ENCODE results near the gene FBRSL1. TPM values are rescaled to one million over a fixed set of nuclear protein-coding genes. Genes with fewer than 3 reads are reported as not detected.

The FBRSL1 gene
- total and polyA plus RNA-seq, 10 donors = 14.3 to 161 (median 49.8) TPM

DNA sequence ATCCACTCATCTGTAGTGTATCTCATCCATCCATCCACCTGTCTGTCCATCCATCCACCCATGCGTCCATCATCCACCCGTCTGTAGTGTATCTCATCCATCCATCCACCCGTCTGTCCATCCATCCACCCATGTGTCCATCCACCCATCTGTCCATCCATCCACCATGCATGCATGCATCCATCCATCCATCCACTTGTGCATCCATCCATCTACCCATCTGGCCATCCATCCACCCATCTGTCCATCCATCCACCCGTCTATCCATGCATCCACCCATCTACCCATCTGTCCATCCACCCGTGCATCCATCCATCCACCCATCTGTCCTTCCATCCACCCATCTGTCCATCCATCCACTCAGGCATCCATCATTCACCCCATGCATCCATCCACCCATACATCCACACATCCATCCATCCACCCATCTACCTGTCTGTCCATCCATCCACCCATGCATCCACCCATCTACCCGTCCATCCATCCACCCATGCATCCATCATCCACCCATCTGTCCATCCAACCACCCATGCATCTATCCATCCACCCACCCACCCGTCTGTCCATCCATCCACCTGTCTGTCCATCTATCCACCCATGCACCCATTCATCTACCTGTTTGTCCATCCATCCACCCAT is 28.5 kb downstream of the FBRSL1 start:
- no peak for DNase-seq
- H3K27ac ChIP-seq = no peak overlapping the region
- no peak overlapping the region for H3K4me3 ChIP-seq
- peaks cover 0 to 20% (median 8%) of the 10 kb centered on the region in 8 donors for H3K9me3 ChIP-seq
- no peak for TF ChIP-seq POLR2AphosphoS5 (IDR thresholded peaks at IDR 0.05)
- no peak for TF ChIP-seq POLR2A (IDR thresholded peaks at IDR 0.05)
- TF ChIP-seq, protein P1, sequence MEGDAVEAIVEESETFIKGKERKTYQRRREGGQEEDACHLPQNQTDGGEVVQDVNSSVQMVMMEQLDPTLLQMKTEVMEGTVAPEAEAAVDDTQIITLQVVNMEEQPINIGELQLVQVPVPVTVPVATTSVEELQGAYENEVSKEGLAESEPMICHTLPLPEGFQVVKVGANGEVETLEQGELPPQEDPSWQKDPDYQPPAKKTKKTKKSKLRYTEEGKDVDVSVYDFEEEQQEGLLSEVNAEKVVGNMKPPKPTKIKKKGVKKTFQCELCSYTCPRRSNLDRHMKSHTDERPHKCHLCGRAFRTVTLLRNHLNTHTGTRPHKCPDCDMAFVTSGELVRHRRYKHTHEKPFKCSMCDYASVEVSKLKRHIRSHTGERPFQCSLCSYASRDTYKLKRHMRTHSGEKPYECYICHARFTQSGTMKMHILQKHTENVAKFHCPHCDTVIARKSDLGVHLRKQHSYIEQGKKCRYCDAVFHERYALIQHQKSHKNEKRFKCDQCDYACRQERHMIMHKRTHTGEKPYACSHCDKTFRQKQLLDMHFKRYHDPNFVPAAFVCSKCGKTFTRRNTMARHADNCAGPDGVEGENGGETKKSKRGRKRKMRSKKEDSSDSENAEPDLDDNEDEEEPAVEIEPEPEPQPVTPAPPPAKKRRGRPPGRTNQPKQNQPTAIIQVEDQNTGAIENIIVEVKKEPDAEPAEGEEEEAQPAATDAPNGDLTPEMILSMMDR (IDR thresholded peaks at IDR 0.05 in 8 of 11, conservative IDR thresholded peaks at IDR 0.05 in 3 of 11) = no peak
- H3K4me1 ChIP-seq = peaks cover 4 to 39% (median 22%) of the 10 kb centered on the region in 6 donors
- H3K36me3 ChIP-seq = peaks cover 0 to 46% (median 0%) of the 10 kb centered on the region in 6 donors
- H3K27me3 ChIP-seq (replicated peaks in 1 of 7) = no peaks in the 10 kb centered on the region
- intact Hi-C loops (cut with DNase I; ENCODE audit: low total_unique reads) = no loop called here
- WGBS, 5 donors = 94 to 97% (median 97%) methylated on average over 7 of the region's 7 CpGs

DNA sequence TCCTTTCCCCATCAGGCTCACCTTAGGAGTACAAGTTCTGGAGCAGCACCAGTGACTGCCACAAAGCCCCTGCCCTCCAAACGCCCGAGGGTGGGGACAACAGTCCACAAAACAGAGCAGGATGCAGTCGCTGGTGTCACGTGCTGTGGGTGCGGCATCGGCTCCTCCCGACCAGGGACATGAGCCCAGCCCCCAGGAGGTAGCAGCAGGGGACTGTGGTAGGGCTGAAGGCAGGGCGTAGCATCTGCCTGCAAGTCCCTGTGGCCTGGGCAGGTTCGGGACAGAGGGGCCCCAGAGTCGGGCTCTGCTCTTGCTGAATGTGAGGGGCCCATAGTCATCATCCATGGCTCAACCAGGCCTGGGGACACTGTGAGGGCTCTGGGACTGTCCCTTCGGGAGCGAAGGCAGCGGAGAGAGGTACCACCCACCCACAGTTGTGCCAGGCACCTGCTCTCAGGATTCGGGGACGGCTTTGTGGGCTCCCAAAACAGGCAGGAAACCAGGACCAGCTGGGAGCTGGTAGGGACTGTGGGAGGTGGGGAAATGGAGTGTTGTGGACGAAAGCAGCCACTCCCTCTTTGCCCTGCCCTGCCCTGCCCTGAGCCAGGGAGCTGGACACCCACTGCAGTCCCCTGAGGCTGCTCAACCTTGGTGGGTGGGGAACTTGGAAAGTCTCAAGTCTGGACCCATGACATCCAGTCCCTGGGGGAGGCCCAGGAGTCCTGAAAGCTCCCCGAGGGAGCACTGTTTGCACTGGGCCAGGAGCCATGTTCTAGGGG is 30.7 kb downstream of the FBRSL1 start:
- WGBS, 5 donors = 66 to 78% (median 73%) methylated on average over 13 to 17 of the region's 17 CpGs
- TF ChIP-seq POLR2A (IDR thresholded peaks at IDR 0.05) (no peak), POLR2AphosphoS5 (IDR thresholded peaks at IDR 0.05) (peak in 2 of 3 donors; percentile 4 to 12)
- TF ChIP-seq, protein P1 (IDR thresholded peaks at IDR 0.05 in 8 of 11, conservative IDR thresholded peaks at IDR 0.05 in 3 of 11) = no peak
- intact Hi-C loops (cut with DNase I; ENCODE audit: low total_unique reads) = no loop called here
- Histone ChIP-seq H3K27me3 (replicated peaks in 1 of 7) (no peaks in the 10 kb centered on the region), H3K9me3 (peaks cover 0 to 16% (median 8%) of the 10 kb centered on the region in 8 donors), H3K4me3 (no peak overlapping the region), H3K27ac (no peak overlapping the region), H3K4me1 (peaks cover 4 to 53% (median 32%) of the 10 kb centered on the region in 6 donors), H3K36me3 (peaks cover 0 to 42% (median 2%) of the 10 kb centered on the region in 6 donors)
- DNase-seq = no peak

DNA sequence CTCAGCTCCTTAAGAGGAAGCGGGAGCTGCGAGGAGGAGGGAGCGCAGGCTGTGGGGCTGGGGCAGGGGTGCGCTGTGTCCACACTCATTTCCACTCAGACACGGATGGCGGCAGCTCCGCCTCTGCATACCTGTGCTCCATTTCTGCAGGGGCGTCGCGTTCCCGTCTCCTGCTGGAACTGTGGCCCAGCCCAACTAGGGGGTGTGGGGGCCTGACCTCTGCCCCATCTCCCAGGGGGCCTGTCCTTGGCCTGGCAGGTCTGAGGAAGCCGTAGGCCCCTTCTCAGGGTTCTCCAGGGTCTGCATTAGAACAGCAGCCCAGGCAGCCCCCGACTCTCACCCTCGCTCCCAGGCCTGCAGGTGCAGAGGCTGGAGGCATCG is 31.2 kb downstream of the FBRSL1 start:
- no peaks in the 10 kb centered on the region for H3K27me3 ChIP-seq (replicated peaks in 1 of 7)
- no peak overlapping the region for H3K4me3 ChIP-seq
- no peak for DNase-seq
- intact Hi-C loops (cut with DNase I; ENCODE audit: low total_unique reads) = no loop called here
- TF ChIP-seq POLR2A (IDR thresholded peaks at IDR 0.05) (no peak), POLR2AphosphoS5 (IDR thresholded peaks at IDR 0.05) (no peak)
- TF ChIP-seq, protein P1 (IDR thresholded peaks at IDR 0.05 in 8 of 11, conservative IDR thresholded peaks at IDR 0.05 in 3 of 11) = no peak
- H3K27ac ChIP-seq = no peak overlapping the region
- H3K36me3 ChIP-seq = peaks cover 0 to 48% (median 4%) of the 10 kb centered on the region in 6 donors
- 86 to 95% (median 88%) methylated on average over 8 to 15 of the region's 15 CpGs for WGBS, 5 donors
- H3K4me1 ChIP-seq = peaks cover 4 to 53% (median 32%) of the 10 kb centered on the region in 6 donors
- H3K9me3 ChIP-seq = peaks cover 0 to 11% (median 5%) of the 10 kb centered on the region in 8 donors
